ENCODE results near the gene RAMP3. TPM values are rescaled to one million over a fixed set of nuclear protein-coding genes. Genes with fewer than 3 reads are reported as not detected.

The RAMP3 gene
- total and polyA plus RNA-seq, 11 donors: 19.2 to 107 (median 38.9) TPM

DNA sequence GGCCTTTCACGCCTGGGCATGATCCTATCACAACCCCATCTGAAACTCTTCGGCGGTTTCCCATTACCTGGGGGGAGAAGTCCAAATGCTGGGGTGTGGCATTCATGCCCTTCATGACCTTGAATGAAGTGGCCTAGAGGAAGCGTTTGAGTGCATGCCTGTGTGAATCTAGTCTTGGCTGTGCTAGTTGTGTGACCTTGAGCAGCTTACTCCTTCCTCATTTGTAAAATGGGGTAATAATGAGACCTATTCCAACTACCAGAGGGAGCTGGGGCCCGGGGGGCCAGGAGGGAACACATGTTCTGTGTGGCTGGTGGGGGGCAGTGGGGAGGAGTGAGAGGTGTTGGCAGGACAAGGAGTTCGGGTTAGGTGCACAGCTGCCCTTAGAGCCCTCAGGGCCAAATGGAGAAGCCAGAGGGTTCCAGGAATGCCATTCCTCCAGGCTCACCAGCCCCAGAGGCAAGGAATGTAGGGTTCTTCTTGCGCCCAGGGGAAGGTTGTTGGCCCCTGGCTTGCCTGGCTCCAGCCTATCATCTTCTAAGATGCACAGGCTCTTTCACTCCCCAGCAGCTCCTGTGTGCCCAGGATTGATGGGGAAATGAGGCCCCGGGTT lies 24.8 kb upstream of the RAMP3 start:
- Histone ChIP-seq H3K4me1 (peaks cover 0 to 3% (median 0%) of the 10 kb centered on the region in 12 donors), H3K27me3 (no peaks in the 10 kb centered on the region), H3K9me3 (no peaks in the 10 kb centered on the region), H3K27ac (no peak overlapping the region), H3K4me3 (no peak overlapping the region), H3K36me3 (no peaks in the 10 kb centered on the region)
- ATAC-seq (no peak), DNase-seq (no peak)
- TF ChIP-seq, protein P1, sequence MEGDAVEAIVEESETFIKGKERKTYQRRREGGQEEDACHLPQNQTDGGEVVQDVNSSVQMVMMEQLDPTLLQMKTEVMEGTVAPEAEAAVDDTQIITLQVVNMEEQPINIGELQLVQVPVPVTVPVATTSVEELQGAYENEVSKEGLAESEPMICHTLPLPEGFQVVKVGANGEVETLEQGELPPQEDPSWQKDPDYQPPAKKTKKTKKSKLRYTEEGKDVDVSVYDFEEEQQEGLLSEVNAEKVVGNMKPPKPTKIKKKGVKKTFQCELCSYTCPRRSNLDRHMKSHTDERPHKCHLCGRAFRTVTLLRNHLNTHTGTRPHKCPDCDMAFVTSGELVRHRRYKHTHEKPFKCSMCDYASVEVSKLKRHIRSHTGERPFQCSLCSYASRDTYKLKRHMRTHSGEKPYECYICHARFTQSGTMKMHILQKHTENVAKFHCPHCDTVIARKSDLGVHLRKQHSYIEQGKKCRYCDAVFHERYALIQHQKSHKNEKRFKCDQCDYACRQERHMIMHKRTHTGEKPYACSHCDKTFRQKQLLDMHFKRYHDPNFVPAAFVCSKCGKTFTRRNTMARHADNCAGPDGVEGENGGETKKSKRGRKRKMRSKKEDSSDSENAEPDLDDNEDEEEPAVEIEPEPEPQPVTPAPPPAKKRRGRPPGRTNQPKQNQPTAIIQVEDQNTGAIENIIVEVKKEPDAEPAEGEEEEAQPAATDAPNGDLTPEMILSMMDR (IDR thresholded peaks at IDR 0.05): no peak
- no peak for TF ChIP-seq POLR2A (IDR thresholded peaks at IDR 0.05)
- intact Hi-C loops (cut with DNase I): loop anchor here in 3 of 10 donors (2.0 to 10.0 kb wide), 4 partner anchors 160 to 548 kb away; partner anchors contain the start of gene TMED4 (in 2 of the 3)
- WGBS, 4 donors: 84 to 90% (median 84%) methylated on average over 8 of the region's 8 CpGs

DNA sequence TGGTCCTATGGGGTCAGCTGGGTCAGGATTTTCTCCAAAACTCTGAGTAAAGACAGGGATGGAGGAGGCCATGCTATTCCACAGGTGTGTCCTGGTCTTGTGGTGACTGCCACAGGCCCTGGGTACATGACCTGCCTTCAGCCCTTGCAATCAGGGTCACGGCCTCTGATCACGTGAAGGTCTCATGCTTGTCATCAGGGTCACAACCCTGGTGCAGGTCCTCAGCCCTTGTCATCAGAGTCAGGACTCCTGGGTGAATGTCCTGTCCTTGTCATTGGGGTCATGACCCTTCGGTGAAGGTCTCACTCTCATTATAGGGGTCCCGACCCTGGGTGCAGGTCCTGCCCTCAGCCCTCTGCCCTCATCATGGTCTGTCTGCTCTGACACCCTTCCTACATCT lies 24.2 kb upstream of the RAMP3 start:
- DNase-seq (no peak), ATAC-seq (no peak)
- 90 to 98% (median 94%) methylated on average over 4 of the region's 4 CpGs for WGBS, 4 donors
- H3K4me3 ChIP-seq: no peak overlapping the region
- H3K9me3 ChIP-seq: no peaks in the 10 kb centered on the region
- no peak overlapping the region for H3K27ac ChIP-seq
- H3K27me3 ChIP-seq: no peaks in the 10 kb centered on the region
- TF ChIP-seq POLR2A (IDR thresholded peaks at IDR 0.05): no peak
- intact Hi-C loops (cut with DNase I): loop anchor here in 3 of 10 donors (2.0 to 10.0 kb wide), 4 partner anchors 161 to 549 kb away; partner anchors contain the start of gene TMED4 (in 2 of the 3)
- peaks cover 0 to 3% (median 0%) of the 10 kb centered on the region in 12 donors for H3K4me1 ChIP-seq
- no peaks in the 10 kb centered on the region for H3K36me3 ChIP-seq

DNA sequence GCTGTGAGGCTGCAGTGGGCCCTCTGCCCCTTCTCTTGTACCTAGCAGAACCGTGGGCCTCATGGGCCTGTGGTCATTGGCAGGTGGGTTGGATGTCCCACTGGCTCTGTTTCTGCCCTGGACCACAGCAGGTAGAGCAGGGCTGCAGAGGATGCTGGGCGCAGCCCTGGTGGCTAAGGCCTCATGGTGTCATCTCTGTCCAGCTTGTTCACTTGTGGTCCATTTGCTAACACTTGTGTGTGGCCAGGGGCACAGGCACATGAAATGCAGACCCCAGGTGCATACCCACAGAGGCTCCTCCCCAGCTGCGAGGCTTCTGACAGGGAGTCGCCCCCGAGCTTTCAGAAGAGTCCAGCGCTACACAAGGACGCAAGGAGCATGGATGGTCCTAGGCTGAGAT lies 23.7 kb upstream of the RAMP3 start:
- Histone ChIP-seq H3K4me3 (no peak overlapping the region), H3K9me3 (no peaks in the 10 kb centered on the region), H3K4me1 (peaks cover 0 to 3% (median 0%) of the 10 kb centered on the region in 12 donors), H3K27ac (no peak overlapping the region), H3K27me3 (no peaks in the 10 kb centered on the region), H3K36me3 (no peaks in the 10 kb centered on the region)
- ATAC-seq (no peak), DNase-seq (no peak)
- WGBS, 4 donors: 89 to 95% (median 91%) methylated on average over 7 of the region's 7 CpGs
- intact Hi-C loops (cut with DNase I): loop anchor here in 4 of 10 donors (2.0 to 10.0 kb wide), 6 partner anchors 159 to 549 kb away; partner anchors contain the start of gene TMED4 (in 2 of the 4)
- TF ChIP-seq POLR2A (IDR thresholded peaks at IDR 0.05): no peak
- TF ChIP-seq, protein P1 (IDR thresholded peaks at IDR 0.05): no peak

DNA sequence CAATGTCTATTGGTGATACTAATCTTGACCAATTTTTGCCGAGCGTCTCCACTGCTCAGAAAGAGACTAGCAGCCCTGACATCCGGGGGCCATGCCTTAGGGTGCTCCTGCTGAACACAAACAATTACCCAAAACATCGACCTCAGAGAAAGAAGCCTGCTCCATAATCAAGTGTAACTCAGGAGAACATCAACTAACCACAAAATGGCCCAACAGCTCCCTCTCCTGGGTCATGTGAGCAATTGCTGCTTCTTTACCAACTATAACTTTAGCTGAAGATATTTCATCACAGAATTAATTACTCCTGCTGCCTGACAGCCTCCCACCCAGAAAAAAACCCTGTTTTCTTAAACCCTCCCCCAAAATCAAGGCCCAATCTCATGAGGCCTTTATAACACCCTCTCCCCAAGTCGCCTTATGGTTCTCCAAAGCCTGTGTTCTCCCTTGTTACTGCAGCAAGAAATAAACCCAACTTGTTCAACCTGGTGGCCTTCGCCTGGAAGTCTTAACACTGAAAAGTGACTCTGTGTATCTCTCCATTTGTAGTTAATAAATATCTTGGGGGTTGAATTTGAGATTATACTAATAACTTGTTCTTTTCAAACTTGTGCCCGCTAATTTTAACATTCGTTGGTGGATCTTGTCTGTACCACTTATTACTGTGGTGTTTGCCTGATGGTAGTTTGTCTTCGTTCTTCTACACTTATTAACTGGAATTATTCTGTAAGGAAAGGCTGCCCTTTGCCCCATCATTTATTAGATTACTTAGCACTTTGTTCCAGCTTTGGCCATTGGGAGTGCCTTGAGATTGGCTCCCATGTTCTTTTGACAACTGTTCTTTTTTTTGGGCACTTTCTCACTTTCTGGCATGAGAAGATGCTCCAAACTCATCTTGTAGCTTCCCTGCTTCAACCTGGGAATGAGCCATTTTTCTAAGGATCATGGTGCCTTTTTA lies 21.2 kb upstream of the RAMP3 start:
- Histone ChIP-seq H3K36me3 (no peaks in the 10 kb centered on the region), H3K9me3 (no peaks in the 10 kb centered on the region), H3K4me1 (peaks cover 0 to 3% (median 0%) of the 10 kb centered on the region in 12 donors), H3K27me3 (no peaks in the 10 kb centered on the region), H3K4me3 (no peak overlapping the region), H3K27ac (no peak overlapping the region)
- TF ChIP-seq, protein P1 (IDR thresholded peaks at IDR 0.05): peak; percentile 74 to 93 (median 86)
- no peak for TF ChIP-seq POLR2A (IDR thresholded peaks at IDR 0.05)
- ATAC-seq (peak; percentile 45 to 86 (median 76)), DNase-seq (peak in 3 of 5 donors; percentile 46 to 53 (median 51))
- 40 to 48% (median 46%) methylated on average over 9 of the region's 9 CpGs for WGBS, 4 donors
- intact Hi-C loops (cut with DNase I): loop anchor here (1.0 to 10.0 kb wide), 8 partner anchors 163 to 552 kb away; partner anchors contain the start of gene TMED4 (in 2 of the 10)
